ENCODE results near the gene ITIH3. TPM values are rescaled to one million over a fixed set of nuclear protein-coding genes. Genes with fewer than 3 reads are reported as not detected.

ITIH3 gene
- 0.08 to 0.37 TPM (median 0.15 TPM) in 5 replicates for total RNA-seq (2022; extraction: Qiagen RNA extraction)

GRCh38 chr3:52794612-52795099 lies at the start of gene ITIH3:
TSS of gene ITIH3 (plus strand) at chr3:52794796. CDS start at chr3:52794804, 8 bp downstream.

GRCh38 chr3:52770496-52771333 lies 23.9 kb upstream of the ITIH3 start, which contains the start of gene NEK4:
TSS of gene NEK4 (minus strand) at chr3:52770940. CDS start at chr3:52770746, 194 bp downstream.

GRCh38 chr3:52777127-52777958 lies 17.3 kb upstream of the ITIH3 start, which contains the start of gene ITIH1:
TSS of gene ITIH1 (plus strand) at chr3:52777599. CDS start at chr3:52777616, 17 bp downstream.

GRCh38 chr3:52830535-52831258 lies 36.1 kb downstream of the ITIH3 start, which contains the start of gene ITIH4:
TSS of gene ITIH4 (minus strand) at chr3:52830672. CDS start at chr3:52830642, 30 bp downstream.

GRCh38 chr3:52834871-52835501 lies 40.4 kb downstream of the ITIH3 start, which contains the start of gene MUSTN1:
TSS of gene MUSTN1 (minus strand) at chr3:52835019. CDS start at chr3:52834948, 71 bp downstream.

Other genes with a start within 250 kb of the ITIH3 start
- gene PBRM1, start 108.9 kb upstream of the ITIH3 start, total RNA-seq (2022; extraction: Qiagen RNA extraction) = 9.8 to 19.7 TPM (median 16.7 TPM) in 5 replicates
- 90.0 to 134 TPM (median 91.6 TPM) in 5 replicates for gene GNL3, start 108.8 kb upstream of the ITIH3 start, total RNA-seq (2022; extraction: Qiagen RNA extraction)
- gene GLT8D1, start 89.0 kb upstream of the ITIH3 start, total RNA-seq (2022; extraction: Qiagen RNA extraction) = 35.8 to 41.4 TPM (median 38.7 TPM) in 5 replicates
- 160 to 177 TPM (median 167 TPM) in 5 replicates for gene SPCS1, start 88.7 kb upstream of the ITIH3 start, total RNA-seq (2022; extraction: Qiagen RNA extraction)
- 10.9 to 15.0 TPM (median 14.0 TPM) in 5 replicates for gene NEK4, start 23.9 kb upstream of the ITIH3 start, total RNA-seq (2022; extraction: Qiagen RNA extraction)
- gene ITIH1, start 17.2 kb upstream of the ITIH3 start, total RNA-seq (2022; extraction: Qiagen RNA extraction) = 0.06 TPM in 1 of 5 replicates, not detected in the others
- 0.25 to 1.0 TPM (median 0.63 TPM) in 5 replicates for gene ITIH4, start 35.9 kb downstream of the ITIH3 start, total RNA-seq (2022; extraction: Qiagen RNA extraction)
- 0.14 to 0.31 TPM (median 0.16 TPM) in 4 of 5 replicates, not detected in the other for gene MUSTN1, start 40.2 kb downstream of the ITIH3 start, total RNA-seq (2022; extraction: Qiagen RNA extraction)
- 7.3 to 9.2 TPM (median 8.8 TPM) in 5 replicates for gene STIMATE, start 102.8 kb downstream of the ITIH3 start, total RNA-seq (2022; extraction: Qiagen RNA extraction)